Naive thymus-derived CD4-positive, alpha-beta T cell (primary cell): ENCODE measurements around the gene SRPX2. TPM values are rescaled to one million over a fixed set of nuclear protein-coding genes. Genes with fewer than 3 reads are reported as not detected.

ENCODE experiments used
- ATAC-seq: fragments of 150-1000 bp; cut with Tn5 transposase; 2 replicates; pipeline ENCODE4 v1.10.0; 2021; ENCODE audit warnings: mild to moderate bottlenecking, moderate library complexity
- CTCF ChIA-PET: fragments of 350-600 bp; sonication (Branson Sonifier 250); formaldehyde crosslinking; loops from one replicate; lab custom pipeline; 2021; ENCODE audit warnings: antibody characterized with exemption; lab: Charles Lee
- POLR2A ChIA-PET: fragments of 350-600 bp; sonication (Branson Sonifier 250); formaldehyde crosslinking; loops from one replicate; lab custom pipeline; 2021; ENCODE audit warnings: antibody characterized with exemption, inconsistent platforms; lab: Charles Lee
- DNase-seq, 9 donors: peaks; one replicate each; pipeline versions ENCODE4 v3.0.0 to v3.0.0-alpha.2; 2020 to 2022; ENCODE audit warnings: mixed read lengths in 1 of 9
- H3K27ac ChIP-seq: one replicate; pipeline ENCODE4 v1.7.0; 2013; ENCODE audit warnings: mild to moderate bottlenecking, low read depth, low read length, moderate library complexity
- H3K27me3 ChIP-seq, 2 donors: one replicate each; pipeline ENCODE4 v1.7.0; 2013; ENCODE audit warnings: low read length in 2 of 2, mild to moderate bottlenecking in 2 of 2, moderate library complexity in 2 of 2; ENCODE audit not compliant: control insufficient read depth in 2 of 2, insufficient read depth in 2 of 2
- H3K36me3 ChIP-seq, 3 experiments: 1 replicate in 2 of 3; 2 replicates in 1 of 3; pipeline ENCODE4 v1.7.0; 2013; ENCODE audit warnings: low read length in 3 of 3, mild to moderate bottlenecking in 3 of 3, moderate library complexity in 1 of 3; ENCODE audit not compliant: insufficient read depth in 3 of 3, control insufficient read depth in 2 of 3
- H3K4me1 ChIP-seq, 2 donors: one replicate each; pipeline ENCODE4 v1.7.0; 2013; ENCODE audit warnings: low read length in 2 of 2, mild to moderate bottlenecking in 2 of 2, moderate library complexity in 1 of 2; ENCODE audit not compliant: control insufficient read depth in 2 of 2, insufficient read depth in 2 of 2
- H3K4me3 ChIP-seq: 2 replicates; pipeline ENCODE4 v1.7.0; 2013; ENCODE audit warnings: mild to moderate bottlenecking, low read length
- H3K9me3 ChIP-seq, 3 experiments: 1 replicate in 2 of 3; 2 replicates in 1 of 3; pipeline ENCODE4 v1.7.0; 2013; ENCODE audit warnings: low read length in 3 of 3; ENCODE audit not compliant: control insufficient read depth in 2 of 3
- H3K27ac Mint-ChIP-seq, 9 donors: one replicate each; pipeline ENCODE4 v1.8.0; 2020 to 2022; ENCODE audit warnings: mixed read lengths in 9 of 9, mild to moderate bottlenecking in 8 of 9, moderate library complexity in 5 of 9, inconsistent platforms in 2 of 9
- H3K27me3 Mint-ChIP-seq, 5 donors: one replicate each; pipeline ENCODE4 v1.8.0; 2021 to 2022; ENCODE audit warnings: mixed read lengths in 5 of 5, mild to moderate bottlenecking in 1 of 5
- H3K36me3 Mint-ChIP-seq, 5 donors: one replicate each; pipeline ENCODE4 v1.8.0; 2020 to 2022; ENCODE audit warnings: mixed read lengths in 5 of 5, mild to moderate bottlenecking in 3 of 5, inconsistent platforms in 1 of 5
- H3K4me1 Mint-ChIP-seq, 7 donors: one replicate each; pipeline ENCODE4 v1.8.0; 2020 to 2022; ENCODE audit warnings: mixed read lengths in 7 of 7, mild to moderate bottlenecking in 3 of 7, inconsistent platforms in 1 of 7
- H3K4me3 Mint-ChIP-seq, 10 donors: one replicate each; pipeline ENCODE4 v1.8.0; 2020 to 2022; ENCODE audit warnings: mild to moderate bottlenecking in 10 of 10, mixed read lengths in 10 of 10, moderate library complexity in 6 of 10, inconsistent platforms in 2 of 10
- H3K9me3 Mint-ChIP-seq, 11 donors: one replicate each; pipeline ENCODE4 v1.8.0; 2020 to 2022; ENCODE audit warnings: mixed read lengths in 11 of 11, mild to moderate bottlenecking in 4 of 11, inconsistent platforms in 1 of 11, moderate library complexity in 1 of 11
- intact Hi-C, 2 donors: fragments of 100-400 bp; cut with micrococcal nuclease; formaldehyde crosslinking; loops; one replicate each; pipeline ENCODE4 v1.15.1; 2023
- polyA plus RNA-seq, 2 donors: library from polyadenylated mRNA; unstranded; fragments of 300-500 nt; fragmentation: Illumina TruSeq; gene quantifications; one replicate each; pipeline ENCODE4 v1.2.3, GENCODE V29; 2021
- total RNA-seq, 6 experiments: library from RNA in 5 of 6; stranded (reverse) in 5 of 6; gene quantifications; 1 replicate in 5 of 6; 2 replicates in 1 of 6; pipeline ENCODE4 v1.2.3 and lab custom pipeline; 2021 to 2026

Gene SRPX2
- total and polyA plus RNA-seq, 7 experiments from 2014 or later: not detected

- POLR2A ChIA-PET: no interaction called here
Observed at GRCh38 chrX:100659431-100660137, 15.6 kb downstream of the SRPX2 start.

GRCh38 chrX:100662170-100662569, 18.2 kb downstream of the SRPX2 start:
- H3K4me1 ChIP-seq: no peaks in the 10 kb centered on the region
- H3K27me3 Mint-ChIP-seq: peaks cover 0 to 7% (median 0%) of the 10 kb centered on the region in 5 donors
- H3K9me3 Mint-ChIP-seq: no peaks in the 10 kb centered on the region
- H3K4me1 Mint-ChIP-seq: no peaks in the 10 kb centered on the region
- intact Hi-C loops: no loop called here
- H3K27ac ChIP-seq: no peak overlapping the region
- ChIA-PET POLR2A (no interaction called here), CTCF (no interaction called here)
- H3K27me3 ChIP-seq: no peaks in the 10 kb centered on the region
- ATAC-seq: no peak
- no peak overlapping the region for H3K4me3 ChIP-seq
- DNase-seq: no peak
- H3K27ac Mint-ChIP-seq: no peak overlapping the region
- no peak overlapping the region for H3K4me3 Mint-ChIP-seq
- no peaks in the 10 kb centered on the region for H3K36me3 ChIP-seq
- H3K36me3 Mint-ChIP-seq: no peaks in the 10 kb centered on the region
- no peaks in the 10 kb centered on the region for H3K9me3 ChIP-seq

More at GRCh38 chrX:100659431-100660137, 15.6 kb downstream of the SRPX2 start:
- Histone ChIP-seq H3K36me3 (no peaks in the 10 kb centered on the region), H3K4me3 (no peak overlapping the region), H3K4me1 (no peaks in the 10 kb centered on the region), H3K9me3 (no peaks in the 10 kb centered on the region), H3K27me3 (no peaks in the 10 kb centered on the region), H3K27ac (no peak overlapping the region)
- intact Hi-C loops: no loop called here
- H3K4me1 Mint-ChIP-seq: no peaks in the 10 kb centered on the region
- no peaks in the 10 kb centered on the region for H3K9me3 Mint-ChIP-seq
- H3K36me3 Mint-ChIP-seq: no peaks in the 10 kb centered on the region
- H3K27ac Mint-ChIP-seq: no peak overlapping the region
- H3K27me3 Mint-ChIP-seq: peaks cover 0 to 7% (median 0%) of the 10 kb centered on the region in 5 donors
- DNase-seq: no peak
- no peak overlapping the region for H3K4me3 Mint-ChIP-seq
- no peak for ATAC-seq
- CTCF ChIA-PET: no interaction called here

- POLR2A ChIA-PET: no interaction called here
- Mint-ChIP-seq H3K27ac (no peak overlapping the region), H3K27me3 (peaks cover 0 to 10% (median 0%) of the 10 kb centered on the region in 5 donors), H3K9me3 (no peaks in the 10 kb centered on the region), H3K4me1 (no peaks in the 10 kb centered on the region), H3K4me3 (no peak overlapping the region), H3K36me3 (no peaks in the 10 kb centered on the region)
- CTCF ChIA-PET: no interaction called here
- intact Hi-C loops: no loop called here
- Histone ChIP-seq H3K4me3 (no peak overlapping the region), H3K27ac (no peak overlapping the region), H3K36me3 (no peaks in the 10 kb centered on the region), H3K27me3 (no peaks in the 10 kb centered on the region), H3K9me3 (no peaks in the 10 kb centered on the region), H3K4me1 (no peaks in the 10 kb centered on the region)
- DNase-seq (no peak), ATAC-seq (no peak)
Observed at GRCh38 chrX:100662796-100663195, 18.8 kb downstream of the SRPX2 start.

- H3K4me3 ChIP-seq: no peak overlapping the region
- H3K4me3 Mint-ChIP-seq: no peak overlapping the region
- no peak overlapping the region for H3K27ac ChIP-seq
- no peaks in the 10 kb centered on the region for H3K27me3 ChIP-seq
- H3K9me3 ChIP-seq: no peaks in the 10 kb centered on the region
- no peaks in the 10 kb centered on the region for H3K9me3 Mint-ChIP-seq
- H3K4me1 ChIP-seq: no peaks in the 10 kb centered on the region
- H3K27me3 Mint-ChIP-seq: peaks cover 0 to 10% (median 5%) of the 10 kb centered on the region in 5 donors
- no peak for DNase-seq
- no peaks in the 10 kb centered on the region for H3K36me3 Mint-ChIP-seq
- intact Hi-C loops: no loop called here
- no peak overlapping the region for H3K27ac Mint-ChIP-seq
- ChIA-PET CTCF (no interaction called here), POLR2A (no interaction called here)
- no peak for ATAC-seq
- no peaks in the 10 kb centered on the region for H3K4me1 Mint-ChIP-seq
- H3K36me3 ChIP-seq: no peaks in the 10 kb centered on the region
Observed at GRCh38 chrX:100663642-100664041, 19.6 kb downstream of the SRPX2 start.

GRCh38 chrX:100672966-100673365, 29.0 kb downstream of the SRPX2 start:
- no peak overlapping the region for H3K4me3 Mint-ChIP-seq
- Histone ChIP-seq H3K36me3 (no peaks in the 10 kb centered on the region), H3K27me3 (no peaks in the 10 kb centered on the region), H3K9me3 (no peaks in the 10 kb centered on the region), H3K27ac (no peak overlapping the region), H3K4me1 (no peaks in the 10 kb centered on the region), H3K4me3 (no peak overlapping the region)
- H3K4me1 Mint-ChIP-seq: peaks cover 0 to 11% (median 5%) of the 10 kb centered on the region in 7 donors
- no peaks in the 10 kb centered on the region for H3K36me3 Mint-ChIP-seq
- DNase-seq (no peak), ATAC-seq (no peak)
- POLR2A ChIA-PET: no interaction called here
- H3K27ac Mint-ChIP-seq: no peak overlapping the region
- CTCF ChIA-PET: no interaction called here
- no peaks in the 10 kb centered on the region for H3K9me3 Mint-ChIP-seq
- peaks cover 0 to 6% (median 0%) of the 10 kb centered on the region in 5 donors for H3K27me3 Mint-ChIP-seq
- intact Hi-C loops: loop anchor here in 1 of 2 donors (5.0 kb wide), 2 partner anchors 94 to 534 kb away; no protein-coding TSS in a partner anchor

- DNase-seq: no peak
- no peaks in the 10 kb centered on the region for H3K9me3 ChIP-seq
- no peaks in the 10 kb centered on the region for H3K36me3 ChIP-seq
- H3K27ac Mint-ChIP-seq: no peak overlapping the region
- no peaks in the 10 kb centered on the region for H3K36me3 Mint-ChIP-seq
- intact Hi-C loops: loop anchor here in 1 of 2 donors (5.0 kb wide), 2 partner anchors 94 to 534 kb away; no protein-coding TSS in a partner anchor
- H3K4me3 ChIP-seq: no peak overlapping the region
- ChIA-PET CTCF (no interaction called here), POLR2A (no interaction called here)
- H3K4me1 Mint-ChIP-seq: peaks cover 0 to 11% (median 5%) of the 10 kb centered on the region in 7 donors
- H3K27me3 Mint-ChIP-seq: peaks cover 0 to 2% (median 0%) of the 10 kb centered on the region in 5 donors
- H3K9me3 Mint-ChIP-seq: no peaks in the 10 kb centered on the region
- H3K4me1 ChIP-seq: no peaks in the 10 kb centered on the region
- H3K27ac ChIP-seq: no peak overlapping the region
- no peaks in the 10 kb centered on the region for H3K27me3 ChIP-seq
- H3K4me3 Mint-ChIP-seq: no peak overlapping the region
- no peak for ATAC-seq
Observed at GRCh38 chrX:100673397-100673953, 29.5 kb downstream of the SRPX2 start.

GRCh38 chrX:100674705-100675104, 30.7 kb downstream of the SRPX2 start:
- H3K9me3 ChIP-seq: no peaks in the 10 kb centered on the region
- H3K4me1 Mint-ChIP-seq: peaks cover 0 to 11% (median 5%) of the 10 kb centered on the region in 7 donors
- H3K27me3 Mint-ChIP-seq: no peaks in the 10 kb centered on the region
- ATAC-seq (no peak), DNase-seq (no peak)
- ChIA-PET POLR2A (no interaction called here), CTCF (no interaction called here)
- intact Hi-C loops: loop anchor here in 1 of 2 donors (5.0 kb wide), 2 partner anchors 93 to 533 kb away; no protein-coding TSS in a partner anchor
- no peaks in the 10 kb centered on the region for H3K9me3 Mint-ChIP-seq
- H3K27ac ChIP-seq: no peak overlapping the region
- H3K4me3 Mint-ChIP-seq: no peak overlapping the region
- H3K36me3 Mint-ChIP-seq: no peaks in the 10 kb centered on the region
- no peak overlapping the region for H3K4me3 ChIP-seq
- H3K27ac Mint-ChIP-seq: no peak overlapping the region
- no peaks in the 10 kb centered on the region for H3K4me1 ChIP-seq
- no peaks in the 10 kb centered on the region for H3K27me3 ChIP-seq
- no peaks in the 10 kb centered on the region for H3K36me3 ChIP-seq
